ENCODE results near the gene DRAM2. TPM values are rescaled to one million over a fixed set of nuclear protein-coding genes. Genes with fewer than 3 reads are reported as not detected.

DRAM2 gene
- total and polyA plus RNA-seq, 9 of the 15 experiments (the other 6 are each of a cell fraction or from before 2014, with no cell fraction given): 29.0 to 161 (median 53.5) TPM

- no peak for TF ChIP-seq ATF4 (CRISPR knock-in tag; IDR thresholded peaks at IDR 0.05)
- no peak for TF ChIP-seq NFXL1 (CRISPR knock-in tag; IDR thresholded peaks at IDR 0.05)
- no peak for TF ChIP-seq ZNF174 (CRISPR knock-in tag; IDR thresholded peaks at IDR 0.05)
- TF ChIP-seq SPI1 (IDR thresholded peaks at IDR 0.05; ENCODE audit: borderline replicate concordance, low read depth, low read length): no peak
- no peak for TF ChIP-seq GMEB1 (CRISPR knock-in tag; IDR thresholded peaks at IDR 0.05)
- peak; percentile 75; the same call in 1 of the 2 replicates for TF ChIP-seq NBN (IDR thresholded peaks at IDR 0.05; ENCODE audit: low read depth)
- 0 out of 4 replicates have a peak, but pooled peaks of 1 of the 2 experiments have one; percentile 40 for TF ChIP-seq TEAD1 (CRISPR knock-in tag; IDR thresholded peaks at IDR 0.05)
- no peak for TF ChIP-seq CSDE1 (IDR thresholded peaks at IDR 0.05)
- TF ChIP-seq ELF4 (CRISPR knock-in tag; IDR thresholded peaks at IDR 0.05): 0 out of 2 replicates have a peak, but pooled peaks have one; percentile 45
- TF ChIP-seq, protein P1, sequence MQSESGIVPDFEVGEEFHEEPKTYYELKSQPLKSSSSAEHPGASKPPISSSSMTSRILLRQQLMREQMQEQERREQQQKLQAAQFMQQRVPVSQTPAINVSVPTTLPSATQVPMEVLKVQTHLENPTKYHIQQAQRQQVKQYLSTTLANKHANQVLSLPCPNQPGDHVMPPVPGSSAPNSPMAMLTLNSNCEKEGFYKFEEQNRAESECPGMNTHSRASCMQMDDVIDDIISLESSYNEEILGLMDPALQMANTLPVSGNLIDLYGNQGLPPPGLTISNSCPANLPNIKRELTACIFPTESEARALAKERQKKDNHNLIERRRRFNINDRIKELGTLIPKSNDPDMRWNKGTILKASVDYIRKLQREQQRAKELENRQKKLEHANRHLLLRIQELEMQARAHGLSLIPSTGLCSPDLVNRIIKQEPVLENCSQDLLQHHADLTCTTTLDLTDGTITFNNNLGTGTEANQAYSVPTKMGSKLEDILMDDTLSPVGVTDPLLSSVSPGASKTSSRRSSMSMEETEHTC (IDR thresholded peaks at IDR 0.05): no peak
- TF ChIP-seq ZNF431 (CRISPR knock-in tag; IDR thresholded peaks at IDR 0.05): 0 out of 2 replicates have a peak, but pooled peaks have one; percentile 1
- TF ChIP-seq POU5F1 (IDR thresholded peaks at IDR 0.05; ENCODE audit: borderline replicate concordance, low read depth, low read length, partially characterized antibody): no peak
- TF ChIP-seq KAT8 (IDR thresholded peaks at IDR 0.05; ENCODE audit: low read depth): no peak
- TF ChIP-seq JUND (IDR thresholded peaks at IDR 0.05; ENCODE audit: borderline replicate concordance, low read depth, low read length): no peak
- TF ChIP-seq JUND (tag; IDR thresholded peaks at IDR 0.05; ENCODE audit: borderline replicate concordance, low read depth, low read length): 0 out of 3 replicates have a peak, but pooled peaks have one; percentile 20
- TF ChIP-seq ZSCAN29 (IDR thresholded peaks at IDR 0.05): no peak
- peak; percentile 66; the same call in 1 of the 2 replicates for TF ChIP-seq ZBTB7A (IDR thresholded peaks at IDR 0.05; ENCODE audit: borderline replicate concordance, control insufficient read depth, low read depth, low read length)
- TF ChIP-seq PHF20 (IDR thresholded peaks at IDR 0.05; ENCODE audit: partially characterized antibody): no peak
- TF ChIP-seq ZNF77 (CRISPR knock-in tag; IDR thresholded peaks at IDR 0.05): no peak
- TF ChIP-seq ZNF717 (CRISPR knock-in tag; IDR thresholded peaks at IDR 0.05): no peak
- TF ChIP-seq RBM22 (IDR thresholded peaks at IDR 0.05; ENCODE audit: low read depth, low read length, poor library complexity, severe bottlenecking): no peak
- no peak for TF ChIP-seq THAP7 (CRISPR knock-in tag; IDR thresholded peaks at IDR 0.05)
- no peak for TF ChIP-seq RBM14 (IDR thresholded peaks at IDR 0.05; ENCODE audit: borderline replicate concordance, insufficient read depth, low read depth, low read length)
- no peak for TF ChIP-seq ZNF79 (CRISPR knock-in tag; IDR thresholded peaks at IDR 0.05; ENCODE audit: low read depth)
- TF ChIP-seq NR1H2 (CRISPR knock-in tag; IDR thresholded peaks at IDR 0.05): no peak
- no peak for TF ChIP-seq KLF6 (CRISPR knock-in tag; IDR thresholded peaks at IDR 0.05; ENCODE audit: borderline replicate concordance)
These were observed 453 bp downstream of the DRAM2 start (continued) for GRCh38 chr1:111139324-111139955.

All from K562 (cell line).